ENCODE results near the gene CNKSR3.

DNA sequence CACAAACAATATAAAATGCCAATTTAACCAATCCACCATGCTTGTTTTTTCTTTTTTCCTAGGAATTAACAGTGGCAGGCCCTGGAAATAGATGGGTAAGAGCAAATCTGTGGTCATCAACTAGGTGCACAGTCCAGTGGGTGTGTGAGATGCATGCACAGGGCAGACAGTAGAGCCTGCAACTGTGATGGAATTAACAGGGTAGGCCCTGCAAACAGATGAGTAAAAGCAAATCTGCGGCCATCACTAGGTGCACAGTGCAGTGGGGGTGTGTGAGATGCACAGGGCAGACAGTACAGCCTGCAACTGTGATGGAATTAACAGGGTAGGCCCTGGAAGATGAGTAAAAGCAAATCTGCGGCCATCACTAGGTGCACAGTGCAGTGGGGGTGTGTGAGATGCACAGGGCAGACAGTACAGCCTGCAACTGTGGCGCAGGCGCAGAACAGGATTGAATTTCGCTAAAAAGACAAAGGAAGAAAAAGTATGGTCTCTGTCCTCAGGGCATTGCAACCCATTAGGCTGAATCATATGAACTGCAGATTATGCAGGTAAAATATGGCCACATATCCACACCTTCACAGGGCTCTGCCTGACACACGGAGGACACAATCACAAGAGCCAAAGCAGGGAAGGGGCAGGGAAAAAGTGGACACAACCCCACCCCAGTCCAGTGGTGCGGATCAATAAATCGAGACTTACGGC lies 112.8 kb downstream of the CNKSR3 start:
- TF ChIP-seq, protein P1, sequence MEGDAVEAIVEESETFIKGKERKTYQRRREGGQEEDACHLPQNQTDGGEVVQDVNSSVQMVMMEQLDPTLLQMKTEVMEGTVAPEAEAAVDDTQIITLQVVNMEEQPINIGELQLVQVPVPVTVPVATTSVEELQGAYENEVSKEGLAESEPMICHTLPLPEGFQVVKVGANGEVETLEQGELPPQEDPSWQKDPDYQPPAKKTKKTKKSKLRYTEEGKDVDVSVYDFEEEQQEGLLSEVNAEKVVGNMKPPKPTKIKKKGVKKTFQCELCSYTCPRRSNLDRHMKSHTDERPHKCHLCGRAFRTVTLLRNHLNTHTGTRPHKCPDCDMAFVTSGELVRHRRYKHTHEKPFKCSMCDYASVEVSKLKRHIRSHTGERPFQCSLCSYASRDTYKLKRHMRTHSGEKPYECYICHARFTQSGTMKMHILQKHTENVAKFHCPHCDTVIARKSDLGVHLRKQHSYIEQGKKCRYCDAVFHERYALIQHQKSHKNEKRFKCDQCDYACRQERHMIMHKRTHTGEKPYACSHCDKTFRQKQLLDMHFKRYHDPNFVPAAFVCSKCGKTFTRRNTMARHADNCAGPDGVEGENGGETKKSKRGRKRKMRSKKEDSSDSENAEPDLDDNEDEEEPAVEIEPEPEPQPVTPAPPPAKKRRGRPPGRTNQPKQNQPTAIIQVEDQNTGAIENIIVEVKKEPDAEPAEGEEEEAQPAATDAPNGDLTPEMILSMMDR (IDR thresholded peaks at IDR 0.05; ENCODE audit: borderline replicate concordance, extremely low read depth, low read length, poor library complexity, severe bottlenecking), result no peak
- TF ChIP-seq EZH2 (IDR thresholded peaks at IDR 0.05; ENCODE audit: borderline replicate concordance, low read depth, low read length, severe bottlenecking), result no peak

All from DND-41 (cell line).